ENCODE data around the gene RAB19.

DNA sequence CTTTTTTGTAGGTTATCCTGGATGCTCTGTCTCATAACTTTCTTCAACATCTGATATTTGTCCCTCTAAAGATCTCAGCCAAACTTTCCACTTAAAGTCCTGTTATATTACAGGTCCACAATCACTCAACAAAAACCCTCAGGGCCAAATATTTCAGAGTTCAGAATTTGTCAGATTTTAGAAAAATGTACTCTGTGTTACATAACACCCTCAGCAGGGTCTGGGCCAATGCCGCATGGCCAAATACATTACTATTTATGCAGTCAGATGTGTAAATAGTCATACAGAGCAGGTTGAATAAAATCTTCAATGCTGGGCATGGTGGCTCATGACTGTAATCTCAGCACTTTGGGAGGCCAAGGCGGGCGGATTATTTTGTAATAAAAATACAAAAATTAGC is 11.5 kb downstream of the RAB19 start:
- TF ChIP-seq, protein P1, sequence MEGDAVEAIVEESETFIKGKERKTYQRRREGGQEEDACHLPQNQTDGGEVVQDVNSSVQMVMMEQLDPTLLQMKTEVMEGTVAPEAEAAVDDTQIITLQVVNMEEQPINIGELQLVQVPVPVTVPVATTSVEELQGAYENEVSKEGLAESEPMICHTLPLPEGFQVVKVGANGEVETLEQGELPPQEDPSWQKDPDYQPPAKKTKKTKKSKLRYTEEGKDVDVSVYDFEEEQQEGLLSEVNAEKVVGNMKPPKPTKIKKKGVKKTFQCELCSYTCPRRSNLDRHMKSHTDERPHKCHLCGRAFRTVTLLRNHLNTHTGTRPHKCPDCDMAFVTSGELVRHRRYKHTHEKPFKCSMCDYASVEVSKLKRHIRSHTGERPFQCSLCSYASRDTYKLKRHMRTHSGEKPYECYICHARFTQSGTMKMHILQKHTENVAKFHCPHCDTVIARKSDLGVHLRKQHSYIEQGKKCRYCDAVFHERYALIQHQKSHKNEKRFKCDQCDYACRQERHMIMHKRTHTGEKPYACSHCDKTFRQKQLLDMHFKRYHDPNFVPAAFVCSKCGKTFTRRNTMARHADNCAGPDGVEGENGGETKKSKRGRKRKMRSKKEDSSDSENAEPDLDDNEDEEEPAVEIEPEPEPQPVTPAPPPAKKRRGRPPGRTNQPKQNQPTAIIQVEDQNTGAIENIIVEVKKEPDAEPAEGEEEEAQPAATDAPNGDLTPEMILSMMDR (IDR thresholded peaks at IDR 0.05; ENCODE audit: borderline replicate concordance, extremely low read depth, low read length, poor library complexity, severe bottlenecking), result no peak
- no peak for TF ChIP-seq EZH2 (IDR thresholded peaks at IDR 0.05; ENCODE audit: borderline replicate concordance, low read depth, low read length, severe bottlenecking)
